K562 (cell line): ENCODE results near the gene TNIK. TPM values are rescaled to one million over a fixed set of nuclear protein-coding genes. Genes with fewer than 3 reads are reported as not detected.

ENCODE experiments used
- ARID3B ChIP-seq: fragments of 250-450 bp; sonication (Bioruptor Pico); IDR thresholded peaks from 2 replicates; pipeline ENCODE4 v1.4.0; 2020; ENCODE audit warnings: borderline replicate concordance
- C11orf30 ChIP-seq: fragments of 450-650 bp; IDR thresholded peaks from 2 replicates; pipeline ENCODE4 v1.6.1; 2016; ENCODE audit warnings: low read depth, mild to moderate bottlenecking
- CBFA2T2 ChIP-seq: fragments of 450-650 bp; conservative IDR thresholded peaks from 2 replicates; pipeline ENCODE4 v1.6.1; 2017; ENCODE audit warnings: mild to moderate bottlenecking
- DPF2 ChIP-seq: fragments of 450-650 bp; IDR thresholded peaks from 2 replicates; pipeline ENCODE4 v1.6.1; 2016
- EGR1 ChIP-seq: fragments of 450-650 bp; conservative IDR thresholded peaks from 2 replicates; pipeline ENCODE4 v1.6.1; 2017; ENCODE audit warnings: mild to moderate bottlenecking
- EHMT2 ChIP-seq: fragments of 450-650 bp; IDR thresholded peaks from 2 replicates; pipeline ENCODE4 v1.6.1; 2018; ENCODE audit warnings: antibody characterized with exemption
- HDAC8 ChIP-seq: fragments of 450-650 bp; IDR thresholded peaks from 2 replicates; pipeline ENCODE4 v1.6.1; 2016; ENCODE audit warnings: mild to moderate bottlenecking, missing genetic modification characterization, moderate library complexity, missing compliant biosample characterization
- JUND ChIP-seq, 2 experiments: IDR thresholded peaks; 2 replicates in 1 of 2; 3 replicates in 1 of 2; pipeline ENCODE4 v1.6.1; 2011; ENCODE audit warnings: borderline replicate concordance in 2 of 2, low read depth in 2 of 2, low read length in 2 of 2, improper control_type of control experiment in 1 of 2, missing biosample characterization in 1 of 2, missing genetic modification characterization in 1 of 2, missing genetic modification reagents in 1 of 2
- KHSRP ChIP-seq: fragments of 450-650 bp; IDR thresholded peaks from 2 replicates; pipeline ENCODE4 v1.6.1; 2017
- MAFF ChIP-seq: IDR thresholded peaks from 2 replicates; pipeline ENCODE4 v1.6.1; 2012; ENCODE audit warnings: low read length, improper control_type of control experiment
- MAFG ChIP-seq: fragments of 450-650 bp; conservative IDR thresholded peaks from 2 replicates; pipeline ENCODE4 v1.6.1; 2016; ENCODE audit warnings: missing genetic modification characterization, missing compliant biosample characterization
- MIER1 ChIP-seq: fragments of 450-650 bp; IDR thresholded peaks from 2 replicates; pipeline ENCODE4 v1.6.1; 2016; ENCODE audit warnings: antibody characterized with exemption, mild to moderate bottlenecking, low read depth
- PBX2 ChIP-seq, 2 experiments: IDR thresholded peaks in 1 of 2; conservative IDR thresholded peaks in 1 of 2; 2 replicates each; pipeline ENCODE4 v1.6.1; 2016; ENCODE audit warnings: low read depth in 2 of 2, mild to moderate bottlenecking in 1 of 2, missing compliant biosample characterization in 1 of 2, missing genetic modification characterization in 1 of 2, moderate library complexity in 1 of 2
- PTRF ChIP-seq: fragments of 450-650 bp; IDR thresholded peaks from 2 replicates; pipeline ENCODE4 v1.6.1; 2016; ENCODE audit warnings: mild to moderate bottlenecking, missing genetic modification characterization, missing compliant biosample characterization
- RNF2 ChIP-seq: sonication (generic); IDR thresholded peaks from 2 replicates; pipeline ENCODE4 v1.6.1; 2016
- SMARCA4 ChIP-seq: fragments of 450-650 bp; IDR thresholded peaks from 2 replicates; pipeline ENCODE4 v1.6.1; 2016
- SRSF7 ChIP-seq: fragments of 200-400 bp; formaldehyde crosslinking; optimal IDR thresholded peaks from 2 replicates; pipeline ENCODE3; 2017; ENCODE audit warnings: mild to moderate bottlenecking, low read depth, low read length
- TEAD4 ChIP-seq, 2 experiments: sonication (generic) in 1 of 2; formaldehyde crosslinking in 1 of 2; IDR thresholded peaks; 2 replicates each; pipeline versions ENCODE4 v1.6.1 to v1.8.0; 2012 to 2022; ENCODE audit warnings: borderline replicate concordance in 1 of 2, inconsistent platforms in 1 of 2, low read length in 1 of 2, mild to moderate bottlenecking in 1 of 2, missing genetic modification reagents in 1 of 2
- XRCC3 ChIP-seq: fragments of 450-650 bp; IDR thresholded peaks from 2 replicates; pipeline ENCODE4 v1.6.1; 2017; ENCODE audit warnings: mild to moderate bottlenecking, moderate library complexity
- ZKSCAN1 ChIP-seq: fragments of 150-350 bp; IDR thresholded peaks from 2 replicates; pipeline ENCODE4 v1.6.1; 2016; ENCODE audit warnings: low read depth, low read length
- ZNF277 ChIP-seq: fragments of 250-450 bp; sonication (Bioruptor Pico); IDR thresholded peaks from 2 replicates; pipeline ENCODE4 v1.8.0; 2022; ENCODE audit warnings: inconsistent platforms, mild to moderate bottlenecking, moderate library complexity, borderline replicate concordance
- ZNF316 ChIP-seq: fragments of 450-650 bp; IDR thresholded peaks from 2 replicates; pipeline ENCODE4 v1.6.1; 2016
- ZNF347 ChIP-seq: fragments of 450-650 bp; formaldehyde crosslinking; IDR thresholded peaks from 2 replicates; pipeline ENCODE4 v1.4.0; 2020; ENCODE audit warnings: low read depth, mild to moderate bottlenecking, moderate library complexity
- ZNF785 ChIP-seq: fragments of 250-450 bp; sonication (Bioruptor Pico); IDR thresholded peaks from 2 replicates; pipeline ENCODE4 v1.4.0; 2020; ENCODE audit warnings: mild to moderate bottlenecking
- polyA plus RNA-seq, 8 experiments: library from polyadenylated mRNA; depleted of rRNA in 4 of 8; stranded (reverse) in 5 of 8; unstranded in 3 of 8; fragments of >200 nt; fragmentation: Nextera tagmentation in 2 of 8; fragmentation: Illumina TruSeq in 1 of 8; extraction: Ambion mirVana in 2 of 8; extraction: Trizol in 1 of 8; gene quantifications; 2 replicates each; pipeline versions ENCODE4 v1.2.1 to v1.2.3, GENCODE V29; 2011 to 2014; ENCODE audit warnings: inconsistent platforms in 1 of 8, missing spikeins in 1 of 8
- total RNA-seq, 7 experiments: library from RNA; depleted of rRNA in 6 of 7; stranded (reverse); fragments of >200 nt in 6 of 7; fragmentation: Illumina TruSeq in 2 of 7; extraction: Trizol in 2 of 7; gene quantifications; 2 replicates each; pipeline versions ENCODE4 v1.2.1 to v1.2.3, GENCODE V29; 2011 to 2021; ENCODE audit warnings: low replicate concordance in 1 of 7

TNIK gene
- total and polyA plus RNA-seq, 9 of the 15 experiments (the other 6 are each of a cell fraction or from before 2014, with no cell fraction given) = 6.6 to 39.0 (median 24.7) TPM

GRCh38 chr3:171200052-171200749, 260.0 kb downstream of the TNIK start (continued):
- TF ChIP-seq TEAD4 (IDR thresholded peaks at IDR 0.05; ENCODE audit: low read length) (peak; percentile 42; the same call in 1 of the 2 replicates), TEAD4 (CRISPR knock-in tag; IDR thresholded peaks at IDR 0.05; ENCODE audit: borderline replicate concordance) (no peak), DPF2 (0 out of 2 replicates have a peak, but pooled peaks have one; percentile 36), ZNF316 (peak; percentile 79), MIER1 (no peak), ZNF785 (CRISPR knock-in tag) (no peak), ARID3B (CRISPR knock-in tag) (no peak), CBFA2T2 (0 out of 2 replicates have a peak, but pooled peaks have one; percentile 6), C11orf30 (peak; percentile 72), RNF2 (no peak), XRCC3 (no peak), PTRF (tag) (no peak), EGR1 (no peak), EHMT2 (no peak), JUND (IDR thresholded peaks at IDR 0.05; ENCODE audit: borderline replicate concordance, low read depth, low read length) (0 out of 2 replicates have a peak, but pooled peaks have one; percentile 29), JUND (tag; IDR thresholded peaks at IDR 0.05; ENCODE audit: borderline replicate concordance, low read depth, low read length) (no peak), SMARCA4 (0 out of 2 replicates have a peak, but pooled peaks have one; percentile 30), SRSF7 (no peak), PBX2 (CRISPR knock-in tag; IDR thresholded peaks at IDR 0.05; ENCODE audit: low read depth) (no peak), PBX2 (tag; conservative IDR thresholded peaks at IDR 0.05; ENCODE audit: low read depth) (no peak), MAFF (peak; percentile 5; the same call in 1 of the 2 replicates), ZKSCAN1 (no peak), KHSRP (no peak), HDAC8 (tag) (no peak), ZNF277 (no peak), ZNF347 (CRISPR knock-in tag) (no peak), MAFG (tag) (peak; percentile 52; the same call in 1 of the 2 replicates)
